Testis (tissue), 2 donors: ENCODE measurements around the gene RRH.

Source experiments
- POLR2A ChIP-seq: fragments of 450-650 bp; IDR thresholded peaks from one replicate; pipeline ENCODE4 v1.6.1; 2017; ENCODE audit warnings: antibody characterized with exemption, mild to moderate bottlenecking, moderate library complexity
- TF ChIP-seq, protein P1 (sequence below), 3 experiments: fragments of 450-650 bp in 2 of 3; fragments of 200-600 bp in 1 of 3; sonication (generic) in 1 of 3; IDR thresholded peaks; one replicate each; pipeline ENCODE4 v1.5.1; 2016 to 2019; ENCODE audit warnings: antibody characterized with exemption in 3 of 3, mild to moderate bottlenecking in 2 of 3, moderate library complexity in 1 of 3

DNA sequence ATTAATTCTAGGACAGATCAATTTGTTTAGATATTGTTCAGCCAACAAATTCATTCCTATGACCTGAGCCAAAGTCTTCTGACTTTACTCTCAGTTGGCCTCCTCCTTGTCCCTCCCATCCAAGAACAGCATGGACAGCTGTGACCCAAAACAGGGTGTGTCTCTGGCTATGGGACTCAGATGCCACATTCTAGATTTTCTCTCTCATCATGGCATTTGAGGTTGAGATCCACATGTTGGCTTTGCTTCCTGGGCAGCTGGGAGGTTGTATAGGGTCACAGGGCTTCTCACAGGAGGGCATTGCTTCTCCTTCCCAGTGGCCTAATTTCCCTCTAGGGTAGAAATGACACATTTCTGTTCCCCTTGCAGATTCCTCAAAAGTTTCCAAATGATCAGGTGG, 62.3 kb downstream of the RRH start:
- TF ChIP-seq, protein P1, sequence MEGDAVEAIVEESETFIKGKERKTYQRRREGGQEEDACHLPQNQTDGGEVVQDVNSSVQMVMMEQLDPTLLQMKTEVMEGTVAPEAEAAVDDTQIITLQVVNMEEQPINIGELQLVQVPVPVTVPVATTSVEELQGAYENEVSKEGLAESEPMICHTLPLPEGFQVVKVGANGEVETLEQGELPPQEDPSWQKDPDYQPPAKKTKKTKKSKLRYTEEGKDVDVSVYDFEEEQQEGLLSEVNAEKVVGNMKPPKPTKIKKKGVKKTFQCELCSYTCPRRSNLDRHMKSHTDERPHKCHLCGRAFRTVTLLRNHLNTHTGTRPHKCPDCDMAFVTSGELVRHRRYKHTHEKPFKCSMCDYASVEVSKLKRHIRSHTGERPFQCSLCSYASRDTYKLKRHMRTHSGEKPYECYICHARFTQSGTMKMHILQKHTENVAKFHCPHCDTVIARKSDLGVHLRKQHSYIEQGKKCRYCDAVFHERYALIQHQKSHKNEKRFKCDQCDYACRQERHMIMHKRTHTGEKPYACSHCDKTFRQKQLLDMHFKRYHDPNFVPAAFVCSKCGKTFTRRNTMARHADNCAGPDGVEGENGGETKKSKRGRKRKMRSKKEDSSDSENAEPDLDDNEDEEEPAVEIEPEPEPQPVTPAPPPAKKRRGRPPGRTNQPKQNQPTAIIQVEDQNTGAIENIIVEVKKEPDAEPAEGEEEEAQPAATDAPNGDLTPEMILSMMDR (IDR thresholded peaks at IDR 0.05), result no peak
- TF ChIP-seq POLR2A, result no peak
